Osteoblast (primary cell): ENCODE results near the gene SAMD4A. TPM values are rescaled to one million over a fixed set of nuclear protein-coding genes. Genes with fewer than 3 reads are reported as not detected.
"Not testable (repeated sequence)": the region's sequence is repeated elsewhere in the genome, so short reads cannot be mapped to it uniquely, and the experiment has no call there.

Source experiments
- DNase-seq: peaks from one replicate; pipeline ENCODE4 v3.0.0; 2011; ENCODE audit warnings: low spot score, mixed read lengths; ENCODE audit not compliant: insufficient read length; ENCODE audit errors: missing footprints
- H2AFZ ChIP-seq: 2 replicates; pipeline ENCODE4 v1.6.0; 2011; ENCODE audit warnings: mild to moderate bottlenecking, low read length
- H3K27ac ChIP-seq: 2 replicates; pipeline ENCODE4 v1.5.1; 2011; ENCODE audit warnings: mild to moderate bottlenecking, low read depth, low read length, moderate library complexity
- H3K27me3 ChIP-seq: 2 replicates; pipeline ENCODE4 v1.6.0; 2012; ENCODE audit warnings: mild to moderate bottlenecking, control low read depth, inconsistent platforms, low read length, moderate library complexity; ENCODE audit not compliant: insufficient read depth
- H3K36me3 ChIP-seq: 2 replicates; pipeline ENCODE4 v1.5.1; 2011; ENCODE audit warnings: mild to moderate bottlenecking, low read length, control low read depth, moderate library complexity; ENCODE audit not compliant: insufficient read depth
- H3K4me1 ChIP-seq: 2 replicates; pipeline ENCODE4 v1.5.1; 2011; ENCODE audit warnings: mild to moderate bottlenecking, low read length, control low read depth, moderate library complexity; ENCODE audit not compliant: insufficient read depth
- H3K4me2 ChIP-seq: 2 replicates; pipeline ENCODE4 v1.6.0; 2011; ENCODE audit warnings: mild to moderate bottlenecking, low read length; ENCODE audit not compliant: insufficient read depth
- H3K4me3 ChIP-seq: fragments of 200-600 bp; sonication (generic); 3 replicates; pipeline ENCODE4 v1.5.1; 2012; ENCODE audit warnings: mild to moderate bottlenecking, low read length, inconsistent platforms; ENCODE audit not compliant: insufficient read depth
- H3K79me2 ChIP-seq: 2 replicates; pipeline ENCODE4 v1.6.0; 2012; ENCODE audit warnings: mild to moderate bottlenecking, low read length, control low read depth, inconsistent platforms; ENCODE audit not compliant: insufficient read depth
- H3K9me3 ChIP-seq: 2 replicates; pipeline ENCODE4 v1.5.1; 2011; ENCODE audit warnings: low read depth, low read length, control low read depth
- H4K20me1 ChIP-seq: 2 replicates; pipeline ENCODE4 v1.6.0; 2012; ENCODE audit warnings: mild to moderate bottlenecking, low read length, control low read depth; ENCODE audit not compliant: insufficient read depth
- total RNA-seq: library from RNA; depleted of rRNA; stranded (reverse); fragments of >200 nt; gene quantifications from 2 replicates; pipeline ENCODE4 v1.2.3, GENCODE V29; 2012
- TF ChIP-seq, protein P1 (sequence below): IDR thresholded peaks from 2 replicates; pipeline ENCODE4 v1.5.1; 2011; ENCODE audit warnings: mild to moderate bottlenecking, low read depth, low read length, moderate library complexity; ENCODE audit errors: extremely low read depth

The SAMD4A gene
- total RNA-seq, 1 donor, result 26.1 TPM

DNA sequence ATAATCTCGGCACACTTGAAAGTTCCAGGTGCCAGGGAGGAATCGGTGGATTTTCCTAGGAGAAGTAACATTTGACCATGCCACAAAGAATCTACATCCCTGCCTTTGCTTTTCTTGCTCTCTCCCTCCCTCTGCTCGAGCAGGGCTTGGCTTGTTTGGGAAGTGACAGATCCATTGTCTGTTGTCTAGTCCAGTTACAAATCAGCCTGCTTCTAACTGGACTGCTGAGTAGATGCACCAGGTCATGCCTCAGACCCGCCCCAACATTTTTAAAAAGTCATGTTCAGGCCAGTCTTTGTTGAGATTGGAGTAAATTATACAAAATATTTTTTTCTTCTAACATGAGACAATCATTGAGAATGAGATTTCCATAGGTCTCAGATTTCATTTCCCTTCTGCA, 182.3 kb downstream of the SAMD4A start:
- H3K9me3 ChIP-seq, result no peaks in the 10 kb centered on the region
- H2AFZ ChIP-seq, result no peak overlapping the region
- no peak overlapping the region for H3K27ac ChIP-seq
- no peak overlapping the region for H3K4me2 ChIP-seq
- peaks cover 20% of the 10 kb centered on the region for H3K36me3 ChIP-seq
- TF ChIP-seq, protein P1, sequence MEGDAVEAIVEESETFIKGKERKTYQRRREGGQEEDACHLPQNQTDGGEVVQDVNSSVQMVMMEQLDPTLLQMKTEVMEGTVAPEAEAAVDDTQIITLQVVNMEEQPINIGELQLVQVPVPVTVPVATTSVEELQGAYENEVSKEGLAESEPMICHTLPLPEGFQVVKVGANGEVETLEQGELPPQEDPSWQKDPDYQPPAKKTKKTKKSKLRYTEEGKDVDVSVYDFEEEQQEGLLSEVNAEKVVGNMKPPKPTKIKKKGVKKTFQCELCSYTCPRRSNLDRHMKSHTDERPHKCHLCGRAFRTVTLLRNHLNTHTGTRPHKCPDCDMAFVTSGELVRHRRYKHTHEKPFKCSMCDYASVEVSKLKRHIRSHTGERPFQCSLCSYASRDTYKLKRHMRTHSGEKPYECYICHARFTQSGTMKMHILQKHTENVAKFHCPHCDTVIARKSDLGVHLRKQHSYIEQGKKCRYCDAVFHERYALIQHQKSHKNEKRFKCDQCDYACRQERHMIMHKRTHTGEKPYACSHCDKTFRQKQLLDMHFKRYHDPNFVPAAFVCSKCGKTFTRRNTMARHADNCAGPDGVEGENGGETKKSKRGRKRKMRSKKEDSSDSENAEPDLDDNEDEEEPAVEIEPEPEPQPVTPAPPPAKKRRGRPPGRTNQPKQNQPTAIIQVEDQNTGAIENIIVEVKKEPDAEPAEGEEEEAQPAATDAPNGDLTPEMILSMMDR, result no peak
- H4K20me1 ChIP-seq, result no peaks in the 10 kb centered on the region
- H3K79me2 ChIP-seq, result peaks cover 8% of the 10 kb centered on the region
- no peaks in the 10 kb centered on the region for H3K27me3 ChIP-seq
- no peak for DNase-seq
- H3K4me3 ChIP-seq, result no peak overlapping the region
- H3K4me1 ChIP-seq, result no peaks in the 10 kb centered on the region

DNA sequence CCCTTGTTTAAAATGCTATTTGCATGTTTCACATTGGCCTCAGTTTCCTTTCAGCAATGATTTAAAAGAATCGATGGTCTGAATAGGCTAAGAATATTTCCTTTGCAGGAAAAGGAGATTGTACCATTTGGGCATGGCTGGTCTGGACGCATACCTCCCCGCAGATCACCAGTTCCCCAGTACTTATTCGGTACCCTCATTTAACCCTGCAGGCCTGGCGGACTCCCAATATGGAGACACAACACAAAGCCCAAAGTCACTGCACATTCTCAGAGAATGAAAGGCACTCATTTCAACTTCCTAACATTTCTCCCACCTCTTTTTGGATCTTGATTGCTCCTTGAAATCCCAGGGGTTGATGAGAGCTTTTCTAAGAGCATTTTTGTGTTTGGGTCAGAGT, 182.8 kb downstream of the SAMD4A start:
- H3K4me3 ChIP-seq, result no peak overlapping the region
- DNase-seq, result no peak
- H2AFZ ChIP-seq, result no peak overlapping the region

DNA sequence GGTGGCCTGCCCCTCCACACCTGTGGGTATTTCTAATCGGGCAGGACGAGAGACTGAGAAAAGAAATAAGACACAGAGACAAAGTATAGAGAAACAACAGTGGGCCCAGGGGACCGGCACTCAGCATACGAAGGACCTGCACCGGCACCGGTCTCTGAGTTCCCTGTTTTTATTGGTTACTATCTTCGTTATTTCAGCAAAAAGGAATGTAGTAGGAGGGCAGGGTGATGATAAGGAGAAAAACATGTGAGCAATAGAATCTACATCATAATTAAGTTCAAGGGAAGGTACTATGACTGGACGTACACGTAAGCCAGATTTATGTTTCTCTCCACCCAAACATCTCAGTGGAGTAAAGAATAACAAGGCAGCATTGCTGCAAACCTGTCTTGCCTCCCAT, 185.7 kb downstream of the SAMD4A start:
- not testable (repeated sequence) for DNase-seq
- H3K36me3 ChIP-seq, result peaks cover 36% of the 10 kb centered on the region

More for the DNA sequence above, 182.8 kb downstream of the SAMD4A start:
- no peaks in the 10 kb centered on the region for H4K20me1 ChIP-seq
- H3K4me2 ChIP-seq, result no peak overlapping the region
- peaks cover 8% of the 10 kb centered on the region for H3K79me2 ChIP-seq
- H3K27ac ChIP-seq, result no peak overlapping the region
- TF ChIP-seq, protein P1, result no peak
- no peaks in the 10 kb centered on the region for H3K4me1 ChIP-seq
- H3K36me3 ChIP-seq, result peaks cover 24% of the 10 kb centered on the region
- no peaks in the 10 kb centered on the region for H3K9me3 ChIP-seq
- no peaks in the 10 kb centered on the region for H3K27me3 ChIP-seq

DNA sequence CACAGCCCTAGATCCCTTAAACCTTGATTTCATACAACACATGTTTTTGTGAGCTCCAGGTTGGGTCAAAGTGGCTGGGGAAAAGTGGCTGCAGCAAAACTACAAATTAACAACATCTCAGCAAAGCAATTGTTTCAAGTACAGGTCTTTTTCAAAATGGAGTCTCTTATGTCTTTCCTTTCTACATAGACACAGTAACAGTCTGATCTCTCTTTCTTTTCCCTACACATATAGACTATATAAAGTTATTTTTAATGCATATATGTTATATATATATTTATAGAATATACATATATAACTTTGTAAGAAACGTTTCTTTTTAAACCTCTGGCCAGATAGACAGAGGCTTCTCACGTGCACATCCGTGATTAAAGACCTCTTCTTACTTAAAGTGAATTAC, 186.5 kb downstream of the SAMD4A start:
- H3K27ac ChIP-seq, H3K4me1 ChIP-seq, H3K79me2 ChIP-seq, DNase-seq, H2AFZ ChIP-seq, H3K9me3 ChIP-seq, H4K20me1 ChIP-seq, H3K27me3 ChIP-seq, H3K4me2 ChIP-seq, H3K4me3 ChIP-seq: not testable (repeated sequence)
- peaks cover 36% of the 10 kb centered on the region for H3K36me3 ChIP-seq

More for the DNA sequence above, 185.7 kb downstream of the SAMD4A start:
- not testable (repeated sequence) for H3K4me3 ChIP-seq, H3K9me3 ChIP-seq, H3K79me2 ChIP-seq, H2AFZ ChIP-seq, H3K27ac ChIP-seq, H3K4me1 ChIP-seq, H3K4me2 ChIP-seq, H3K27me3 ChIP-seq, H4K20me1 ChIP-seq

DNA sequence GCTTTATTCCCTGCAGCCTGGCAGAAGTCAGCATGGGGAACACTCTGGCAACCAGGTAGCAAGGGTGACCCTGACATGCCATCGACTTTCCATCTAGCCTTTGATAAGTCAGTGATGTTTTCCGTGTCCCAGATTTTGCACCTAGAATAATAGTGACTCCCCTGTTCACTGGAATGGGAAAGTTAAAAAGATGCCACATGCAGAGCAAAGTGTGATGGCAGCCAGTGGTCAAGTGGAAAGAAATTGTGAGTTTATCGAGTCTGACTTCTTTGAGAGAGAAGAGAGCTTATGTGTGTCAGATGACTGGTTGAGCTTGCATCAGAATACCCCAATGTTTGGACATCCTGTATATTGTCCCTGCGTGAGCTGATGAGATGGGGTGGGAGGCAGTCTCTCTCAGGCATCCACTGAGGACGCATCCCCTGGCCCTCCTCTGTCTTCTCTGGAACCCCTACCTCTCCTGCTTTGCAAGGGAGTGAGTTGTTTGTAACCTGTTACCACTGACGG, 187.2 kb downstream of the SAMD4A start:
- H3K4me2 ChIP-seq, result no peak overlapping the region
- peaks cover 36% of the 10 kb centered on the region for H3K36me3 ChIP-seq
- TF ChIP-seq, protein P1, result no peak
- H3K27ac ChIP-seq, result no peak overlapping the region
- no peak overlapping the region for H3K4me3 ChIP-seq
- no peaks in the 10 kb centered on the region for H3K9me3 ChIP-seq
- no peak for DNase-seq
- no peaks in the 10 kb centered on the region for H3K79me2 ChIP-seq
- H2AFZ ChIP-seq, result no peak overlapping the region
- no peaks in the 10 kb centered on the region for H3K4me1 ChIP-seq
- H4K20me1 ChIP-seq, result no peaks in the 10 kb centered on the region
- H3K27me3 ChIP-seq, result no peaks in the 10 kb centered on the region
